K562 (cell line): ENCODE results near the gene CALHM3.

Source experiments
- ATF1 ChIP-seq, 2 experiments: fragments of 450-650 bp in 1 of 2; IDR thresholded peaks; 2 replicates each; pipeline ENCODE4 v1.6.1; 2016; ENCODE audit warnings: missing compliant biosample characterization in 1 of 2, missing genetic modification characterization in 1 of 2
- CHD2 ChIP-seq: IDR thresholded peaks from 2 replicates; pipeline ENCODE4 v1.6.1; 2011; ENCODE audit warnings: low read depth, low read length
- CREBBP ChIP-seq: IDR thresholded peaks from one replicate; pipeline ENCODE4 v1.6.1; 2012; ENCODE audit warnings: low read depth, mild to moderate bottlenecking, control low read depth, inconsistent platforms, low read length
- CTCF ChIP-seq, 3 experiments: IDR thresholded peaks in 2 of 3; conservative IDR thresholded peaks in 1 of 3; 2 replicates each; pipeline ENCODE4 v1.5.1; 2011 to 2012; ENCODE audit warnings: low read length in 3 of 3, mild to moderate bottlenecking in 3 of 3, control low read depth in 2 of 3, improper control_type of control experiment in 1 of 3, inconsistent platforms in 1 of 3, low read depth in 1 of 3, mixed read lengths in 1 of 3, moderate library complexity in 1 of 3; ENCODE audit not compliant: insufficient read depth in 2 of 3
- EP300 ChIP-seq: IDR thresholded peaks from 2 replicates; pipeline ENCODE4 v1.6.1; 2012; ENCODE audit warnings: low read length, improper control_type of control experiment
- FOSL1 ChIP-seq: fragments of 200-800 bp; sonication (Bioruptor generic); conservative IDR thresholded peaks from 2 replicates; pipeline ENCODE4 v1.6.1; 2016; ENCODE audit warnings: missing genetic modification characterization, missing compliant biosample characterization
- HMG20B ChIP-seq: fragments of 250-450 bp; sonication (Bioruptor Pico); IDR thresholded peaks from 2 replicates; pipeline ENCODE4 v1.5.0; 2021; ENCODE audit warnings: mild to moderate bottlenecking
- YY1 ChIP-seq, 3 experiments: IDR thresholded peaks; 2 replicates each; pipeline ENCODE4 v1.6.1; 2011; ENCODE audit warnings: low read length in 2 of 3, mild to moderate bottlenecking in 2 of 3, moderate library complexity in 2 of 3, borderline replicate concordance in 1 of 3, control low read depth in 1 of 3, low read depth in 1 of 3; ENCODE audit not compliant: insufficient read depth in 3 of 3, insufficient replicate concordance in 2 of 3, control insufficient read depth in 1 of 3, insufficient read length in 1 of 3; ENCODE audit errors: extremely low read depth in 1 of 3
- ZBTB7A ChIP-seq: IDR thresholded peaks from 2 replicates; pipeline ENCODE4 v1.6.1; 2011; ENCODE audit warnings: low read depth, mild to moderate bottlenecking, low read length, moderate library complexity, borderline replicate concordance; ENCODE audit not compliant: control insufficient read depth
- ZFP91 ChIP-seq: sonication (generic); formaldehyde crosslinking; IDR thresholded peaks from 2 replicates; pipeline ENCODE4 v1.8.0; 2022; ENCODE audit warnings: mild to moderate bottlenecking, missing genetic modification reagents
- ZNF124 ChIP-seq: sonication (generic); formaldehyde crosslinking; IDR thresholded peaks from 2 replicates; pipeline ENCODE4 v1.8.1; 2022; ENCODE audit warnings: missing genetic modification reagents
- ZNF140 ChIP-seq: fragments of 250-450 bp; sonication (Bioruptor Pico); IDR thresholded peaks from 2 replicates; pipeline ENCODE4 v1.8.0; 2021; ENCODE audit warnings: moderate library complexity, mild to moderate bottlenecking, inconsistent platforms

- TF ChIP-seq CHD2 (no peak), ZBTB7A (no peak), CREBBP (no peak), EP300 (no peak), HMG20B (CRISPR knock-in tag) (no peak), ZNF124 (CRISPR knock-in tag) (no peak), FOSL1 (tag) (no peak), CTCF (IDR thresholded peaks at IDR 0.05 in 2 of 3, conservative IDR thresholded peaks at IDR 0.05 in 1 of 3; ENCODE audit: insufficient read depth in 2 of 3, low read depth in 1 of 3, low read length in 3 of 3) (no peak), ZNF140 (no peak), ZFP91 (CRISPR knock-in tag) (no peak), YY1 (IDR thresholded peaks at IDR 0.05; ENCODE audit: borderline replicate concordance in 1 of 3, control insufficient read depth in 1 of 3, extremely low read depth in 1 of 3, insufficient read depth in 3 of 3, insufficient read length in 1 of 3, insufficient replicate concordance in 2 of 3, low read depth in 1 of 3, low read length in 2 of 3) (no peak), ATF1 (CRISPR knock-in tag; IDR thresholded peaks at IDR 0.05) (no peak), ATF1 (tag; IDR thresholded peaks at IDR 0.05) (no peak)
Observed at GRCh38 chr10:103513380-103514060, 34.5 kb upstream of the CALHM3 start.
